ENCODE data around the gene SMTNL2.

Gene SMTNL2

GRCh38 chr17:4584101-4584916 is at the start of gene SMTNL2:
Gene SMTNL2, plus strand, starts transcription at chr17:4584529. Its CDS starts 77 bp downstream, at chr17:4584606.
- H3K4me3 ChIP-seq, result peak within 1 kb of the TSS; percentile 8 to 45 (median 35)
- peak within 1 kb of the TSS in 2 of 21 experiments; percentile 16 to 62 for H3K27ac ChIP-seq

GRCh38 chr17:4534928-4535666 is 49.2 kb upstream of the SMTNL2 start:
- no peak overlapping the region for H3K4me3 ChIP-seq
- H3K27ac ChIP-seq, result peak overlapping the region in 10 of 21 experiments; percentile 3 to 65 (median 28)

GRCh38 chr17:4535667-4536258 is 48.6 kb upstream of the SMTNL2 start:
- H3K4me3 ChIP-seq, result no peak overlapping the region
- H3K27ac ChIP-seq, result peak overlapping the region in 12 of 21 experiments; percentile 3 to 75 (median 54)

GRCh38 chr17:4536259-4536741 is 48.0 kb upstream of the SMTNL2 start:
- Histone ChIP-seq H3K27ac (peak overlapping the region in 20 of 21 experiments; percentile 3 to 75 (median 38)), H3K4me3 (no peak overlapping the region)

GRCh38 chr17:4536742-4537411 is 47.5 kb upstream of the SMTNL2 start:
- no peak overlapping the region for H3K4me3 ChIP-seq
- peak overlapping the region in 20 of 21 experiments; percentile 11 to 75 (median 53) for H3K27ac ChIP-seq

- peak overlapping the region in 19 of 21 experiments; percentile 9 to 75 (median 50) for H3K27ac ChIP-seq
- H3K4me3 ChIP-seq, result no peak overlapping the region
These were observed 46.7 kb upstream of the SMTNL2 start for GRCh38 chr17:4537451-4538235.

GRCh38 chr17:4538236-4539002 is 45.9 kb upstream of the SMTNL2 start:
- no peak overlapping the region for H3K4me3 ChIP-seq
- peak overlapping the region in 12 of 21 experiments; percentile 9 to 75 (median 57) for H3K27ac ChIP-seq

GRCh38 chr17:4539025-4539424 is 45.3 kb upstream of the SMTNL2 start:
- Histone ChIP-seq H3K4me3 (no peak overlapping the region), H3K27ac (no peak overlapping the region)

GRCh38 chr17:4539576-4540223 is 44.6 kb upstream of the SMTNL2 start:
- Histone ChIP-seq H3K27ac (peak overlapping the region in 1 of 21 experiments; percentile 39), H3K4me3 (no peak overlapping the region)

- Histone ChIP-seq H3K27ac (peak overlapping the region in 3 of 21 experiments; percentile 10 to 34 (median 19)), H3K4me3 (no peak overlapping the region)
These were observed 44.1 kb upstream of the SMTNL2 start for GRCh38 chr17:4540224-4540651.

GRCh38 chr17:4540687-4541327 is 43.5 kb upstream of the SMTNL2 start:
- H3K4me3 ChIP-seq, result no peak overlapping the region

GRCh38 chr17:4541328-4542002 is 42.9 kb upstream of the SMTNL2 start:
- peak overlapping the region in 4 of 21 experiments; percentile 13 to 32 (median 19) for H3K27ac ChIP-seq
- no peak overlapping the region for H3K4me3 ChIP-seq

More at GRCh38 chr17:4540687-4541327, 43.5 kb upstream of the SMTNL2 start:
- H3K27ac ChIP-seq, result peak overlapping the region in 4 of 21 experiments; percentile 10 to 34 (median 16)

- H3K4me3 ChIP-seq, result no peak overlapping the region
- H3K27ac ChIP-seq, result peak overlapping the region in 4 of 21 experiments; percentile 13 to 32 (median 19)
These were observed 42.2 kb upstream of the SMTNL2 start for GRCh38 chr17:4542003-4542725.

- H3K4me3 ChIP-seq, result no peak overlapping the region
- no peak overlapping the region for H3K27ac ChIP-seq
These were observed 41.6 kb upstream of the SMTNL2 start for GRCh38 chr17:4542726-4543191.

GRCh38 chr17:4543557-4544026 is 40.7 kb upstream of the SMTNL2 start:
- H3K4me3 ChIP-seq, result no peak overlapping the region
- no peak overlapping the region for H3K27ac ChIP-seq
